NCI-H2029 treated with DMSO at 0.1 percent for 48 hours (cell line): Measurements from ENCODE around the gene AP1AR.

Experiments
- DNase-seq: peaks from one replicate; lab custom pipeline; 2025; lab: John Stamatoyannopoulos, UW

AP1AR gene

DNA sequence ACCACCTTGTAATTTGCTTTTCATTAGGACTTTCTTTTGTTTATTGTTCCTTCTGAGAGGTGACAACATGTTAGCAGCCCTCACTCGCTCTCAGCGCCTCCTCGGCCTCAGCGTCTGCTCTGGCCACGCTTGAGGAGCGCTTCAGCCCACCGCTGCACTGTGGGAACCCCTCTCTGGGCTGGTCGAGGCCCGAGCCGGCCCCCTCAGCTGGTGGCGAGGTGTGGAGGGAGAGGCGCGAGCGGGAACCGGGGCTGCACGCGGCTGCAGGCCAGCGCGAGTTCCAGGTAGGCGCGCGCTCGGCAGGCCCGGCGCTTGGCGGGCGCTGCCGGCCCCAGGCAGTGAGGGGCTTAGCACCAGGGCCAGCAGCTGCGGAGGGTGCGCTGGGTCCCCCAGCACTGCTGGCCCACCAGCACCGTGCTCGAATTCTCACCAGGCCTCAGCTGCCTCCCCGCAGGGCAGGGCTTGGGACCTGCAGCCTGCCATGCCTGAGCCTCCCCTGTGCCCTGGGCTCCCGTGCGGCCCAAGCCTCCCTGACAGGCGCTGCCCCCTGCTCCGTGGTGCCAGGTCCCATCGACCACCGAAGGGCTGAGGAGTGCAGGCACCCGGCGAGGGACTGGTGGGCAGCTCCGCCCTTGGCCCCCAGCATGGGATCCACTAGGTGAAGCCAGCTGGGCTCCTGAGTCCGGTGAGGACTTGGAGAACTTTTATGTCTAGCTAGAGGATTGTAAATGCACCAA, 9.2 kb upstream of the AP1AR start:
- no peak for DNase-seq

DNA sequence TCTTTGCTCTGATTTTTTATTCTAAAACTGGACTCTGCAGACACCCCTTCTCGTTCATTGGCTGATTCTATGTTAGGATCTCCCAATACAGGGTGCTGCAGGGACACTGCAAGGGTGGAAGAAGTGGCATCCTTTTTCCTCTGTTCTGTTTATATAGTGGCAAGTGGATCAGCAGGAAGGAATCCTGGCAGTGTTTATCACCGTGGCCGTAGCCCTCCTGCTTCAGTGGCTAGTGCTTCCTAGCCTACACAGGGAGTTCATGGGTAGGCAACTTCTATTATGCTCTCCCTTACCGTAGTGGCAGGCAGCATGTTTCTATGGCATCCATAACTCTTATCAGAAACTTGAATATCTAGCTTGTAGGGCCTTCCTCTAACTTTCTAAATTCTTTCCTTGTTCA, 6.4 kb upstream of the AP1AR start:
- DNase-seq, result no peak

DNA sequence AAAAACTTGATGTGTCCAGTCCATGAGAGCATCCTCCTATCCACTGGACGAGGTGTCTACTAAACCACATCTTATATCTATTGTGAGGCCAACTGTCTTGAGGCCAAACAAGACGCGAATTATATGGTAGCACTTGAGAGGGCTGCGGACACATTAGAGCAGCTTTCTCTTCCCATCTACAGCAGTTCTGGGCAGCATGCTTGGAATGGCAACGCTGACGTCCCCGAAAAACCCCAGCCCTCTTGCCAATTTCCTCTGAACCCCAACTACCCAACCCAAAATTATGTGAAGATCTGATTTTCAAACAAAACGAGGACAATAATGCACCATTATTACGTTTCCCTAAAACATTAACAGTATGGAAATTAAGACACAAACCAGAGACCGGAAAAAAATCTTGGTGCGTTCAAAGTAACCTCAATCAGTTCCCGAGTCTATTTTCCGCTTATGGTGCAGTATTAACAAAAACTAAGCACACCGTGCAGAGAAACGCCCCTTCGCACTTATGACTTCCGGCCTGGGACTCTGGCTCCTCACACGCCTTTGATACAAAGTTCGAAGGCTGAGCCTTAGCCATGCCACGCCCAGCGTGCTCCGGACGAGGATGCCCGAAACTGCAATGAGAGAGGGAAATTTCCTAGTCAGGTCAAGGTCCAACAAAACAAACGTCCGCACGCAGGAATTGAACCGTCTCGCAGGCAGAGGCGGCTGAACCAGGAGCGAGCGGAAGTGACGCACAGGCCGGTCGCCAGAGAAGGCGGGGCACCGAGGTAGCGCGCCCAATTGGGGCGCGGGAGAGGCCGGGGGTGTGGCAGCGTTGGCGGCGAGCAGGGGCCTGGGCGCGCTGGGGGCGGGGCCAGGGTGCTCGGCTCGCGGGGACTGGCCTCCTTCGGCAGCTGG, 458 bp upstream of the AP1AR start:
- peak; percentile 70 for DNase-seq

DNA sequence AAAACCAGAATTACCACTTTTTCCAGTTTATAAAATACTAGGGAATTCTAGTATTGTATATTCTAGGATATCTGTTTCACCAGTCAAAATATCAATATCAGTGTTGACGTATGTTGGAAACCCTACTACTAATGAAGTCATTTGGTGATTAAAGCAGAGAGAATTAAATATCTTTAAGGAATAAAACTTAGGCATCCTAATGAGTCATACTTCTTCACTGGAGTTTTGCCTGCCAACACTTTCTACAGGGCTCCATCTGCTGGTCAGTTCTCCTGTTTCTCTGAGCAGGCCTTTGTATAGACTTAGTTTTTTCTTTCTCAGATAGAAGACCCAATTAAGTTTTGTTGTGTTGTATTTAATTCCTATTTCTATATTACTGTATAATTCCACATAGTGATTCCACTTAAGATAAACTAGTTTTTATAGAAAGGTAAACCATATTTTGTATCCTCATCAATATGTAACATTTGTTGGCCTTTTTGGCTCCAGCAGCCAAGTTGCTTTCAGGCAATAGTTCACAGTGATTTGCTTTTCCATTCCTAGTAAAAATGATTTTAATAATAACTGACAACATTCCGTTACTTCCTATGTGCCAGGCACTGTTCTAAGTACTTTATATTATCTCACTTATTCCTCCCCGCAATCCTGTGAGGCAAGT, 3.5 kb downstream of the AP1AR start:
- peak; percentile 6 for DNase-seq

DNA sequence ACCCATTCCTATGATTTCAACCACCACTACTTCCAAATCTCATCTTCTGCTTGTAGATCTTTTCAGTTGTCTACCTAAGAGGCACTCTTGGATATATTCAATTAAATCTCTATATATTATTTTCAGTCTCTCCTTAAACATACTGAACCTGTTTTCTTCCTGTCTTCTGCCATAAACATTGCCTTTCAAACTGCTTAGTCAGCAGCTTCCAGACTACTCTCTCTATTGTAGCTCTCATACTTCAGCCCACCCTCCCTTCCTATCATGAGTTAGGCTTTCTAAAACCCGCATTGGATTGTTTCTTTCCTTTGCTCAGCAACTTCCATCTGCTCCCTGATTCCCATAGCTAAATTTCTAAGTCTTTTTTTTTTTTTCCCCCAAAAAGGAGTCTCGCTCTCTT, 4.5 kb downstream of the AP1AR start:
- no peak for DNase-seq

DNA sequence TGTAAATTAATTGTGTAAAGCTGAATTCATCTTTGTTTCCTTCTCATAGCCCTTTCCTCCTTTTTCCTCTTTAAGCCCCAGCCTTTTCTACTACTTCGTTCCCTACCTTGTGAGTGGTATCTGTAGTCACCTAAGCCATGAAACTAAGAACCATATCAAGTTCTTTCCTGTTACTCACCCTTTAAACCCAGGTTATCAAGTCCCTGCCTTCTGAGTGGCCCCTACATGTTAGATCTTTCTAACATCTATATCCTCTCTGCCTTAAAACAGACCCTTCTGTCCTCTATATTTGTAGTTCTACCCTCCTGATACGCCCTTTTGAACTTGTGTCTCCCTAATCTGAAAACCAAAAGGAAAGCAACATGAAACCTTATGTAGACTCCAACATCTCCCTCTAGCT, 7.2 kb downstream of the AP1AR start:
- DNase-seq, result no peak

DNA sequence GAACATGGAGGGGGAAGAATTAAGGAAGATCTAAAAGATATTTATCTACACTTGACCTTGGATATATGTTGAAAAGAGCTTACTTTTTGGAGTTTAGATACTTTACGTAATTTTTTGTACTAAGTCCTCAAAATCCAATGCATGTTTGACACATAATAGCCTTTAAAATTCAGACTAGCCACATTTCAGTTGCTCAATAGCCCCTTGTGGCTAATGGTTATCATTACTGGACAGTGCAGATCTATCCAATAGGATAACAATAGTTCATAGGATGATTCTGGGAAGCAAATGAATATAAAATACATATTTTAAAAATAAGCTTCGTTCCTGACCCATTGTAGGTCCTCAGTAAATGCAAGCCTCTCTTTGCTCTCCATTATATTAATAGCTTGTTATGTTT, 13.8 kb downstream of the AP1AR start:
- no peak for DNase-seq

DNA sequence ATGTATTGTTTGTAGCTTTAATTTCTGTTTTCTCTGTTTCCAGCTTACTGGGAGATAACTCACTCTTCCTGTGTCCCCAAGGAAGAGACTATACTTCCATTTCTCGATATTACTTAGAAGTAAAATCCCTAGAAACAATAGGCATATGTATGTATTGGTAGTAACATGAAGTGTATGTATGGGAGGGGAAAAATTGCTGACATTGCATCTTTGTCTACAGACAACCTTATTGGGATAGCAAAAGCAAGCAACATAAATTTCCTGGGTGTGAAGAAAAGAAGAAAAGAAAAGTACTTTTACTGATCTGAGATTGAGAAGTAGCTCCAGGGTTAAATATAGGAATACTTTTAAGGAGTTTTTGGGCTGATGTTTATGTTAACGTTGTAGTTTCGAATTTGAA, 15.4 kb downstream of the AP1AR start:
- no peak for DNase-seq

DNA sequence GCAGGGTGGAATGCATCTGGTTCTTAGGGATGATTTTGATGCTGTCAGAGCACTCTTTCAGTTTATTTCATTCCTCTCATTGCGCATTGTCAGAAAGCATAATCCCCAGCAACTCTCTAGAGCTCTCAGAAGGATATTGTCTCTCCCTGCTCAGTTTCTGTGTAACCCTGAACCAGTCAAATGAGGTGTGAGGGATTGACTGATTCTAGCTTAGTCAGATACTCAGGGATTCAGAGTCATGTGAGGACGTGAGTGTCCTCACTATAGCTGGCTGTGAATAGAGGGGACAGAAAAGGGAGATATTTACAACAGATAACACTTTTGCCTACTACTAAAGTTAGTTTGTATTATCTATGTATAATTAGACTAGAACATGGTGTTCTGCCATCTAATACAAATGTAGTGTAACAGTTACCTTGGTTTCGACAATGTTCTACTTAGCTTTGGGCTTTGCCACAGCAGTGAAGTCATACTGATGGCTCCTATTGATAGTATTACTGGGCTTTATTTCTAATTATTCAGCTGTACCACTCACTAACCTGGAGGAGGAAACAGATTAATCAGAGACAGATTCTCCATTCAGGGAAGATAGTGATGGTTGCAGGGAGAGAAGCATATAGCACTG, 19.5 kb downstream of the AP1AR start:
- no peak for DNase-seq

DNA sequence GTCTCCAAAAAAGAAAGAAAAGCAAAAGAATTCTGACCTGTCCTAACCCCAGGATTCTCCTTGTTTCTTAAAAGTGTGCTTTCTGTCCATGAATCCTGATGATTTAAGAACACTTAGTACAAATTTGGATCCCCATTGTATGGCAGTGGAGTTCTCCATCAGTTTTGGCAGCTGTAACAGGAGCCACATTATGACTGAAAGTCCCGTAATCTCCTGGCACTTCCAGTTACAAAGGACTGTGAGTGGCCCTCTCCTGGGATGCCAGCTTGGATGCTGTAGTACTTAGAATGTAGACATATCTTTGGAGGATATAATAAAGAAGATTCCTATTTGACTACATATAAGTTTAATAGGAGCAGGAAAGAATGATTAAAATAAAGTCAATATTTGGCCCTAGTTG, 20.6 kb downstream of the AP1AR start:
- DNase-seq, result no peak

DNA sequence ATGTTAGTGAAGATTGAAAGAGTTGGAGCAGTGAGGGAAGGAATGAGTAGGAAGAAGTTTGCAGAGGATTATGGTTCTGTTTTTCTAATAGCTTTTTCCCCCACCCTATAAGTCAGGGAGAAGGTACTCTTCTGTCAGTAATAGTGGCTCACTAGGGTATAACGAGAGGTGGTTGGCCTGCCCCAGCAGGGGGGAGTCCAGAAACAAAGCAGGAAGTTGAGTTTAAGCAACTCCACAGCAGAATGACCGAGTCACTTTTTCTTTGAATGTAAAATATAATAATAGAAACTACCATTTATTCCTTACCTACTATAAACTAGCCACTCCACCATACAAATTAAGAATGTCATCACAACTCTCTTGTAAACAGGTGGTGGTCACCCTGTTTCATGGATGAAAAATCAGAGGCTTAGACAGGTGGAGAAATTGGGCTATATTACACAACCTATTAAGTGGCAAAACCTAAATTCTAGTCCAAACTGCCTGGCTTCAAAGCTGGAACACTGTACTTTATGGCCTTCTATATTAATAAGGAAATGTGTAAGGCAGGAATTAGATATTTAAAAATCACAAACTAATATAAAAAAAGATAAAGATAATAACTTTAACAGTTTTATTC, 21.9 kb downstream of the AP1AR start:
- DNase-seq, result no peak

DNA sequence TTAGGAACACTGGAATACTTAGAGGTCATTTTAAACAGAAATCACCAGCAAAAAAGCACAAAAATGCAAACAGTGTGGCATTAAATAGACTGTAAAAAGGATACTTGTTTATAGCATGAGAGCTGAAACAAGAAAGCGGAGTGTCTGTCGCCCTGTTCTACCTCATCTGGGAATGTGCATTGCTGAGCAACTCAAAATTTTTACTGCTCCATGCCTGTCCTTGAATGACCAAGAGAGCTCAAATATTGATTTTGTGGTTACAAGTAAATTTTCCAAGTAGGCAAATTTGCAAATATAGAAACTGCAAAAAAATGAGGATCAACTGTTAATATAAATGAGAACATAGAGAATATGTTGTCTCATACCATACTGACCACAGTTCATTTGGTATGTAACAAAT, 25.5 kb downstream of the AP1AR start:
- no peak for DNase-seq

DNA sequence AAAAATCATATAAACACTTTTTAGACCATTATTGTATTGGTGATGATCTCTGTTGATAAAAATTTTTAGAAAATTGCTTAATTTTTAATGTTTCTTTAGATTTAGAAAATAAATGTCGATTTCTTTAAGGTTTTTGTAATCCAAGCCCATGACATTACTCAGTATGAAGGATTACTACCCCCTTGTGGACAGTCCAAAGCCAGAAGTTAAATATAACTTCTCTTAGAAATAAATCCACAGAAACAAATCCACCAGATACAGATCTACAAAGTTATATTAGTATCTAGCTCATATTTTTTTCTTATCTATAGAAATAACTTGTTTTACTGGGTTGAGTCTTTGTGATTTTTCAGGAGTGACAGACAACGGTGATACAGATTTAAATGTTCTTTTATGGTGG, 35.2 kb downstream of the AP1AR start:
- no peak for DNase-seq

DNA sequence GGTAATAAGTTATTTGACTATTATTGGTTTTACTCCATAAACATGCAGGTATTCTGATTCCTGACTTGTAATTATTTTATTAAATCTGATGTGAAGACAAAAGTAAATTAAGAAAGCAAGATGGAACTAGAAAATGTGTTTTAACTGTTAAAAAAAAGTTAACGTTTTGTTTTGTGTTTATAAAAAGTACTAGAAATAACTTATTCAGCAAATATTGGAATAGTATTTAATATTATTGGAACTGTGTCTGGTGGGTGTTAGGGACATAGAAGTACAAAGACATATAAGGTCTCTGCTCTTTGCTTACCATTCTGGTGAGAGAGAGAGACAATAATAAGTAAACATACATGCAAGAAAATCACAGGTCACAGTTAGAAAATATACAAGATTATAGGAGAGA, 38.5 kb downstream of the AP1AR start:
- no peak for DNase-seq

DNA sequence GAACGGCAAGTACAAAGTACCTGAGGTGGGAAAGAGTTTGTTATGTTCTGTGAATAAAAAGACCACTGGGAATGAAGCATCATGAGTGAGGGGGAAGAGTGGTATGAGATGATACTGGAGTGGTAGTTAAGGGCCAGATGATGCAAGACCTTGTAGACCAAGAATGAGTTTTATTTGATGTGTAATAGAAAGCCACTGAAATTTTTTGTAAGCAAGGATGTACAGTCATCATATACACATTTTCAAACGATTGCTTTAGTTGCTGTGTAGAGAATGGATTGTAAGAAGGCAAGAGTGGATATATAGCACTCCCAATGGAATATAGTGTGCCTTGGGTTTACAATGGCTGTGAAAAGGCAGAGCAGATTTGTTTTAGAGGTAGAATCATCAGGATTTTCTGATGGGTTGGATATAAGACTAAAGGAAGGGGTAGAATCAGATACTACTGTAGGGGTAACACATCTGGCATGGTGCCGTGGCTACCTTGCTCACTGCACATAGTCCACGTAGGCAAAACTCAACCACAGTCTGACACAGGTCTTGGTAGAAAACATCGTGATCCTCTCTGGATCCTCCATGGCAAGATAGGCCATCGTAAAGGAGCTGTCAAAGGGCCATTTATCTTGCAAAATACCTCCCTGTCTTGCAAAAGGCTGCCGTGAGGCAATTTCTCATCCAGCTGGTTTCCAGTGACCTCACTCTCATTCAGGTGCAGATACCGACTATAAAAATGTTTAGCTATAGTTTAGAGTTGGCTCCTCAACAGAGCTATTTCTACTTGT, 39.2 kb downstream of the AP1AR start:
- DNase-seq, result no peak

DNA sequence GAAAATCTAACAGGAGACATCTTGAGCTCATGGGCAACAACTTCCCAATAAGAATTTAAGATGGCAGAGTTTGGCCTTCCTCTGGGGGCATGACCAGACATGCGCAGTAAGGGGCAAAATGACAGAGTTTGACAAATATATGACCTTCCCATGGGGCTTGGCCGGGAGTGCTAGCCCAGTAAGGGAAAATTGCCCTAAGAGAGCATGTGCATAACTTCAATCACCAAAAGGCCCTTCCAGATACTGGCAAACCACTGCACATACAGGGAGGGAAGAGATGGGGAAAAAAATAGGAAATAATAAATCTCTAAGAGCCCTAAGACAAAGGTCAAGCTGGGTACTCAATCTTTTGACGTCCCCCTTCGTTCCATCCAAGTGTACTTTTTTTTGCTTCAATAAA, 40.7 kb downstream of the AP1AR start:
- no peak for DNase-seq

DNA sequence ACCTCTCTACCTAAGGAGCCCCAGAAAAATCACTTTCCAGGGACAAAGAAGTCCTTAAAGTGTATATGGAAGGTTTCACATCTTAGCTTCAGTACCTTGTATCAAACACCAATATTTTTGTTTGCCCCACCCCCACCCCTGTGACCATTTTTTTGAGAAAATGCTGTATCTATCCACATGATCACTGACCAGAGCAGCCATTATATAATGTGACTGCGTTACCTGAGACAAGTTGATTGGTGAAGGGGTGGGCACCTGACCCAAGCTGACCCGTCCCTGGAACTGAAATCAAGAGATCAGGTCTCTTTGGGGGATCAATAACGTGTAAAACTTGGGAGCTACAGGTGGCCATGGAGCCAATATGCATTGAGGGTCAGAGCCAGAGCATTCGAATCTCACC, 43.4 kb downstream of the AP1AR start:
- no peak for DNase-seq

DNA sequence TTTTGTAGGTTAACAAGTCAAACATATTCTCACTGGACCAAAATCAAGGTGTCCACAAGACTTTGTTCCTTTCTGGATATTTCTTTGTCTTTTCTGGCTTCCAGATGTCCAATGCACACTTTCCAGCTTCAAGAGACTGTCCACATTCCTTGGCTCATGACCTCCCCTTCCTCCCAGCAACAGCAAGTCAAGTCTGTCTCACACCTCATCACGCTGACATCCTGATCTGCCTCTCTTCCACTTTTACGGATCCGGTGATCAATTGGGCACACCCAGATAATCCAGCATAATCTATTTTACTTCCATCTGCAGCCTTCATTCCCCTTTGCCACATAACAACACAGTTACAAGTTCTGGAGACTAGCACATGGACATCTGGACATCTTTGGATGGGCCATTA, 44.5 kb downstream of the AP1AR start:
- no peak for DNase-seq

DNA sequence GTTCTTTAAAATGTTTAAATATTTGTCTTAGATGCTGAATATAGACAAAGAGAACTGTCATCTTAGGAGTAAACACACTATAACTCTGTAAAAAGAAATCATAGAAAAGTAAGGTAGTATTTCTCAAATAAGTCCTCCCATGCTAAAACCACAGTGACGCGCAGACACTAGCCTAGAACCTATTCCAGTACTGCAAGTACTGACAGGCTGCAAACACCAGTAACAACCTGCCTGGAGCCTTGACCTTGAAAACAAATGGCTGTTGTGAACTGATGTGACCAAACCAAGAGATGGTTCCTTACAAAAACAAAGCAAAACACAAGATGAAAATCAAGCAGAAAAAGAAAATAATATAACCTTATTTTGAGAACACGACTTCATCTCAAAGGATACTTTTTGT, 45.6 kb downstream of the AP1AR start:
- DNase-seq, result no peak

DNA sequence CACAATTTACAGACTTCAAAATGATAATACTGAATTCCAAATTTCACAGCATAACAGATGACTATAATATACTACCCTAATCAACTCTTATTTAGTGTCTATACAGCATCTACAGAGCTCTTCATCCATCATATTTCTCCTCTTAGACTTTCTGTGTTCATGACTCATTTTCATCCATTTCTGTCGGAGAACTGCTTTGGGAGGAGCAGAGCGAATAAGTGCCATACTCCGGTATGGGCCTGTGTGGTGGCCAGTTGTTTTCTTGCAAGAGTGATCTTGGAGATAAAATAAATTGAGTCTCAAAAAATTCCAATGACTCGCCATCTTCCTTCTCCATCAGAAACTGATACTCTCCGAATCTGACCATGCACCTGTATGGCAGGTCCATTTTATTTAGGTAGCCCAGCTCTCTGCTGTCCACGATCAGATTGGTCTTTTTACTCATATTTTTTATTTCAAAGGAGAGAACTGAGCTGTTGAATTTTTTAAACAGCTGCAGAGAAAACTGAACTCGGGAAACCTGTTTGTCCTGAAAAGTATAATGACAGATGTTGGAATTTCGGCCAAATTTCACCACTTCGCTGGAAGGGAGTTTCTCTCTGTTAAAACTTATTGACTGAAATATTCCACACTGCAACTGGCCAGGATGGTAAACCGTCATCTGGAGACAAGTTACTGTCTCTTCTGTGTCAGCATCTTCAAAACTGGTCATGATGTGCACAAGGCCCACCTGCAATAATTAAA, 46.3 kb downstream of the AP1AR start:
- DNase-seq, result no peak
